Keratinocyte (primary cell): ENCODE measurements around the gene PXDN.

Experiments
- CTCF ChIP-seq, 3 experiments: IDR thresholded peaks in 1 of 3; conservative IDR thresholded peaks in 1 of 3; optimal IDR thresholded peaks in 1 of 3; 2 replicates in 2 of 3; 3 replicates in 1 of 3; pipeline versions ENCODE3 to v1.5.1; 2011; ENCODE audit warnings: low read length in 3 of 3, mild to moderate bottlenecking in 3 of 3, moderate library complexity in 2 of 3, control low read depth in 1 of 3, inconsistent platforms in 1 of 3; ENCODE audit not compliant: insufficient read depth in 2 of 3; ENCODE audit errors: extremely low read depth in 1 of 3
- EZH2 ChIP-seq: IDR thresholded peaks from one replicate; pipeline ENCODE4 v1.6.1; 2012; ENCODE audit warnings: inconsistent platforms, mild to moderate bottlenecking, low read length, moderate library complexity

- TF ChIP-seq CTCF (optimal IDR thresholded peaks at IDR 0.05 in 1 of 3, IDR thresholded peaks at IDR 0.05 in 1 of 3, conservative IDR thresholded peaks at IDR 0.05 in 1 of 3; ENCODE audit: extremely low read depth in 1 of 3, insufficient read depth in 2 of 3, low read length in 3 of 3) (no peak), EZH2 (no peak)
Observed at GRCh38 chr2:1787755-1788477, 43.6 kb upstream of the PXDN start.
